ENCODE data around the gene SLC35F1.

GRCh38 chr6:117974914-117975627, 68.0 kb downstream of the SLC35F1 start:
- TF ChIP-seq CTCF (IDR thresholded peaks at IDR 0.05) (no peak), POLR2A (IDR thresholded peaks at IDR 0.05) (no peak)

All from lower leg skin (tissue), 3 donors.